ENCODE data around the gene PIP5K1B. TPM values are rescaled to one million over a fixed set of nuclear protein-coding genes. Genes with fewer than 3 reads are reported as not detected.

Gene PIP5K1B
- total and polyA plus RNA-seq, 4 donors: 0.09 to 30.9 (median 0.29) TPM

GRCh38 chr9:68744426-68744825, 39.4 kb downstream of the PIP5K1B start:
- H3K9me3 ChIP-seq (ENCODE audit: control insufficient read depth in 4 of 4, low read length in 3 of 4): no peaks in the 10 kb centered on the region
- no peaks in the 10 kb centered on the region for H3K36me3 ChIP-seq (ENCODE audit: control insufficient read depth in 4 of 4, insufficient read depth in 3 of 4, low read depth in 1 of 4, low read length in 3 of 4)
- H3K27me3 ChIP-seq (ENCODE audit: control insufficient read depth in 4 of 4, insufficient read depth in 4 of 4, low read length in 3 of 4): peaks cover 0 to 6% (median 0%) of the 10 kb centered on the region in 4 donors
- H3K4me1 ChIP-seq (ENCODE audit: control insufficient read depth in 4 of 4, insufficient read depth in 4 of 4, low read length in 3 of 4): no peaks in the 10 kb centered on the region
- H3K9ac ChIP-seq (ENCODE audit: low read depth in 1 of 2, low read length in 2 of 2): no peak overlapping the region
- DNase-seq (ENCODE audit: low spot score): no peak
- H3K4me3 ChIP-seq (ENCODE audit: low read depth in 1 of 3, low read length in 3 of 3): no peak overlapping the region
- 93% methylated on average over 1 of the region's 1 CpG for WGBS
- TF ChIP-seq CTCF (IDR thresholded peaks at IDR 0.05; ENCODE audit: low read depth, low read length, missing input control): no peak
- TF ChIP-seq MAX (IDR thresholded peaks at IDR 0.05): no peak
- no peak for TF ChIP-seq ZBTB33 (IDR thresholded peaks at IDR 0.05)
- no peak for TF ChIP-seq JUND (IDR thresholded peaks at IDR 0.05)
- TF ChIP-seq HNF4A (conservative IDR thresholded peaks at IDR 0.05): no peak
- TF ChIP-seq GABPA (IDR thresholded peaks at IDR 0.05 in 1 of 2, conservative IDR thresholded peaks at IDR 0.05 in 1 of 2): no peak
- TF ChIP-seq YY1 (IDR thresholded peaks at IDR 0.05): no peak
- no peak for TF ChIP-seq SP1 (IDR thresholded peaks at IDR 0.05)
- TF ChIP-seq FOXA2 (IDR thresholded peaks at IDR 0.05): no peak
- no peak for TF ChIP-seq FOXA1 (IDR thresholded peaks at IDR 0.05)
- no peak for TF ChIP-seq RXRA (IDR thresholded peaks at IDR 0.05)
- no peak for TF ChIP-seq NR2F2 (IDR thresholded peaks at IDR 0.05)
- TF ChIP-seq ATF3 (IDR thresholded peaks at IDR 0.05): no peak
- no peak for TF ChIP-seq EGR1 (IDR thresholded peaks at IDR 0.05; ENCODE audit: low read depth in 2 of 2)
- no peak for TF ChIP-seq TAF1 (conservative IDR thresholded peaks at IDR 0.05)
- no peak for TF ChIP-seq HNF4G (IDR thresholded peaks at IDR 0.05)
- no peak for TF ChIP-seq REST (IDR thresholded peaks at IDR 0.05)
- TF ChIP-seq RAD21 (IDR thresholded peaks at IDR 0.05): no peak
- no peak overlapping the region for H3K27ac ChIP-seq (ENCODE audit: low read depth in 1 of 2, low read length in 2 of 2)
